Erythroblast (primary cell): ENCODE data around the gene ZNF467.

ENCODE experiments used
- GATA1 ChIP-seq: IDR thresholded peaks from 2 replicates; pipeline ENCODE4 v1.6.1; 2011; ENCODE audit warnings: low read depth, mild to moderate bottlenecking, control low read depth, low read length, moderate library complexity
- POLR2A ChIP-seq: IDR thresholded peaks from 2 replicates; pipeline ENCODE4 v1.6.1; 2011; ENCODE audit warnings: mild to moderate bottlenecking, low read length

GRCh38 chr7:149813254-149814035 lies 40.1 kb upstream of the ZNF467 start:
- TF ChIP-seq POLR2A (no peak), GATA1 (no peak)
